HG03558 (cell line): ENCODE measurements around the gene RFX1.
A peak's percentile ranks its signal among the peaks of the same experiment; 100 is the strongest.
"Not testable (repeated sequence)": the region's sequence is repeated elsewhere in the genome, so short reads cannot be mapped to it uniquely, and the experiment has no call there.

ENCODE experiments used
- ATAC-seq: cut with Tn5 transposase; IDR thresholded peaks from one replicate; pipeline ENCODE4 v1.9.1; 2021; ENCODE audit warnings: moderate number of reproducible peaks; ENCODE audit not compliant: unreplicated experiment; ENCODE audit errors: extremely low read depth

RFX1 gene

GRCh38 chr19:14006085-14006765 lies at the start of gene RFX1:
Gene RFX1, minus strand, starts transcription at chr19:14006320. Its CDS starts 12,477 bp downstream, at chr19:13993843.
- ATAC-seq, result peak; percentile 45

- no peak for ATAC-seq
Measured at GRCh38 chr19:14055396-14055795, 49.3 kb upstream of the RFX1 start.

GRCh38 chr19:14054721-14055120 lies 48.6 kb upstream of the RFX1 start:
- ATAC-seq, result no peak

GRCh38 chr19:14054099-14054498 lies 48.0 kb upstream of the RFX1 start:
- ATAC-seq, result no peak

- no peak for ATAC-seq
Measured at GRCh38 chr19:14053500-14053899, 47.4 kb upstream of the RFX1 start.

- no peak for ATAC-seq
Measured at GRCh38 chr19:14053032-14053431, 46.9 kb upstream of the RFX1 start.

GRCh38 chr19:14052470-14052869 lies 46.4 kb upstream of the RFX1 start:
- ATAC-seq, result no peak

GRCh38 chr19:14051980-14052379 lies 45.9 kb upstream of the RFX1 start:
- no peak for ATAC-seq

- not testable (repeated sequence) for ATAC-seq
Measured at GRCh38 chr19:14050961-14051360, 44.8 kb upstream of the RFX1 start.

- ATAC-seq, result no peak
Measured at GRCh38 chr19:14050512-14050911, 44.4 kb upstream of the RFX1 start.

- no peak for ATAC-seq
Measured at GRCh38 chr19:14048443-14049153, 42.5 kb upstream of the RFX1 start.

- ATAC-seq, result not testable (repeated sequence)
Measured at GRCh38 chr19:14047866-14048265, 41.7 kb upstream of the RFX1 start.

GRCh38 chr19:14042659-14043608 lies 36.8 kb upstream of the RFX1 start:
- not testable (repeated sequence) for ATAC-seq

GRCh38 chr19:14039181-14039580 lies 33.1 kb upstream of the RFX1 start:
- no peak for ATAC-seq

GRCh38 chr19:14035706-14036105 lies 29.6 kb upstream of the RFX1 start:
- ATAC-seq, result no peak

GRCh38 chr19:14035159-14035558 lies 29.0 kb upstream of the RFX1 start:
- ATAC-seq, result not testable (repeated sequence)

- ATAC-seq, result no peak
Measured at GRCh38 chr19:14033946-14034345, 27.8 kb upstream of the RFX1 start.

- ATAC-seq, result no peak
Measured at GRCh38 chr19:14031719-14032480, 25.8 kb upstream of the RFX1 start, which contains the start of gene IL27RA. Gene IL27RA, plus strand, starts transcription at chr19:14031762. Its CDS starts 111 bp downstream, at chr19:14031873.

- ATAC-seq, result no peak
Measured at GRCh38 chr19:14030997-14031718, 25.0 kb upstream of the RFX1 start.
